ENCODE measurements around the gene BEND2. TPM values are rescaled to one million over a fixed set of nuclear protein-coding genes. Genes with fewer than 3 reads are reported as not detected.

Gene BEND2
- total RNA-seq, 2 experiments from 2014 or later = not detected

- TF ChIP-seq, protein P1, sequence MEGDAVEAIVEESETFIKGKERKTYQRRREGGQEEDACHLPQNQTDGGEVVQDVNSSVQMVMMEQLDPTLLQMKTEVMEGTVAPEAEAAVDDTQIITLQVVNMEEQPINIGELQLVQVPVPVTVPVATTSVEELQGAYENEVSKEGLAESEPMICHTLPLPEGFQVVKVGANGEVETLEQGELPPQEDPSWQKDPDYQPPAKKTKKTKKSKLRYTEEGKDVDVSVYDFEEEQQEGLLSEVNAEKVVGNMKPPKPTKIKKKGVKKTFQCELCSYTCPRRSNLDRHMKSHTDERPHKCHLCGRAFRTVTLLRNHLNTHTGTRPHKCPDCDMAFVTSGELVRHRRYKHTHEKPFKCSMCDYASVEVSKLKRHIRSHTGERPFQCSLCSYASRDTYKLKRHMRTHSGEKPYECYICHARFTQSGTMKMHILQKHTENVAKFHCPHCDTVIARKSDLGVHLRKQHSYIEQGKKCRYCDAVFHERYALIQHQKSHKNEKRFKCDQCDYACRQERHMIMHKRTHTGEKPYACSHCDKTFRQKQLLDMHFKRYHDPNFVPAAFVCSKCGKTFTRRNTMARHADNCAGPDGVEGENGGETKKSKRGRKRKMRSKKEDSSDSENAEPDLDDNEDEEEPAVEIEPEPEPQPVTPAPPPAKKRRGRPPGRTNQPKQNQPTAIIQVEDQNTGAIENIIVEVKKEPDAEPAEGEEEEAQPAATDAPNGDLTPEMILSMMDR (IDR thresholded peaks at IDR 0.05) = no peak
- Mint-ChIP-seq H3K36me3 (ENCODE audit: low read depth) (no peaks in the 10 kb centered on the region), H3K27me3 (no peaks in the 10 kb centered on the region), H3K27ac (no peak overlapping the region), H3K4me1 (ENCODE audit: low read depth) (no peaks in the 10 kb centered on the region), H3K4me3 (no peak overlapping the region), H3K9me3 (no peaks in the 10 kb centered on the region)
- DNase-seq = no peak
- ChIA-PET POLR2A (no interaction called here), CTCF (no interaction called here)
- intact Hi-C loops (cut with micrococcal nuclease) = no loop called here
- ATAC-seq = no peak
Observed at GRCh38 chrX:18227458-18227857, 6.8 kb upstream of the BEND2 start.

GRCh38 chrX:18210470-18210869 lies 10.2 kb downstream of the BEND2 start:
- Mint-ChIP-seq H3K36me3 (ENCODE audit: low read depth) (no peaks in the 10 kb centered on the region), H3K9me3 (no peaks in the 10 kb centered on the region), H3K4me1 (ENCODE audit: low read depth) (no peaks in the 10 kb centered on the region), H3K4me3 (no peak overlapping the region), H3K27ac (no peak overlapping the region), H3K27me3 (no peaks in the 10 kb centered on the region)
- TF ChIP-seq, protein P1 (IDR thresholded peaks at IDR 0.05) = no peak
- POLR2A ChIA-PET = no interaction called here
- no peak for ATAC-seq
- no peak for DNase-seq
- intact Hi-C loops (cut with micrococcal nuclease) = no loop called here
- CTCF ChIA-PET = no interaction called here

DNA sequence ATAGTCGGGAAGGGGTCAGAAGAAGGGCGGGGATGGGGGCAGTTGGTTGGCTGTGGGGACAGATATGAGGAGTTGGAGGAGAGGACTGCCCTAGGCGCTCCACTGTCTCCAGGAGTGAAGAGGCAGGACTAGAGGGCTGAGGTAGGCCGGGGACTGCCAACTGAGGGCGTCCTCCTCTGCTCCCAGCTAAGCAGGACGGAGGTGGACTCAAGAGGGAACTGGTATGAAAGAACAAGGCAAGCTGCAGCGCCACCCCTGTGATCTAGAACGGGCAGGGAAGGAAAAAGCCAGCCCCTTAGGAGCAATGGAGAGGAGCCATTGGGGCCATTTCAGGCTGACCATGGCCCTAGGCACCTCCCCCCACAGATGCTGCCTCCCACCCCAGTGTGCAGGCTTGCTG lies 14.0 kb downstream of the BEND2 start:
- DNase-seq = no peak
- Mint-ChIP-seq H3K4me3 (no peak overlapping the region), H3K36me3 (ENCODE audit: low read depth) (no peaks in the 10 kb centered on the region), H3K27ac (no peak overlapping the region), H3K9me3 (no peaks in the 10 kb centered on the region), H3K27me3 (no peaks in the 10 kb centered on the region), H3K4me1 (ENCODE audit: low read depth) (no peaks in the 10 kb centered on the region)
- ChIA-PET CTCF (no interaction called here), POLR2A (no interaction called here)
- TF ChIP-seq, protein P1 (IDR thresholded peaks at IDR 0.05) = no peak
- ATAC-seq = no peak
- intact Hi-C loops (cut with micrococcal nuclease) = no loop called here

GRCh38 chrX:18203631-18204030 lies 17.1 kb downstream of the BEND2 start:
- no peaks in the 10 kb centered on the region for H3K27me3 Mint-ChIP-seq
- no peak overlapping the region for H3K4me3 Mint-ChIP-seq
- H3K36me3 Mint-ChIP-seq (ENCODE audit: low read depth) = no peaks in the 10 kb centered on the region
- no peaks in the 10 kb centered on the region for H3K4me1 Mint-ChIP-seq (ENCODE audit: low read depth)
- intact Hi-C loops (cut with micrococcal nuclease) = no loop called here
- ChIA-PET CTCF (no interaction called here), POLR2A (no interaction called here)
- DNase-seq = no peak
- H3K27ac Mint-ChIP-seq = no peak overlapping the region
- H3K9me3 Mint-ChIP-seq = no peaks in the 10 kb centered on the region
- ATAC-seq = no peak
- TF ChIP-seq, protein P1 (IDR thresholded peaks at IDR 0.05) = no peak

GRCh38 chrX:18194688-18195087 lies 26.0 kb downstream of the BEND2 start:
- intact Hi-C loops (cut with micrococcal nuclease) = no loop called here
- H3K27me3 Mint-ChIP-seq = no peaks in the 10 kb centered on the region
- POLR2A ChIA-PET = no interaction called here
- no peak overlapping the region for H3K4me3 Mint-ChIP-seq
- CTCF ChIA-PET = no interaction called here
- no peaks in the 10 kb centered on the region for H3K9me3 Mint-ChIP-seq
- H3K27ac Mint-ChIP-seq = no peak overlapping the region
- H3K4me1 Mint-ChIP-seq (ENCODE audit: low read depth) = no peaks in the 10 kb centered on the region
- TF ChIP-seq, protein P1 (IDR thresholded peaks at IDR 0.05) = no peak
- no peaks in the 10 kb centered on the region for H3K36me3 Mint-ChIP-seq (ENCODE audit: low read depth)
- DNase-seq (no peak), ATAC-seq (no peak)

All from activated CD8-positive, alpha-beta T cell treated with anti-CD3 and anti-CD28 coated beads for 36 hours (primary cell).